ENCODE results near the gene DNM1. TPM values are rescaled to one million over a fixed set of nuclear protein-coding genes. Genes with fewer than 3 reads are reported as not detected.

The DNM1 gene
- total RNA-seq, 1 experiment from 2014 or later = 3.9 TPM

GRCh38 chr9:128282500-128282899 is 79.3 kb downstream of the DNM1 start:
- H3K27me3 Mint-ChIP-seq (ENCODE audit: insufficient read depth, unreplicated experiment) = no peaks in the 10 kb centered on the region
- no TSS peak for BruUV-seq (replicated peaks)
- no peak overlapping the region for H3K27ac Mint-ChIP-seq (ENCODE audit: unreplicated experiment)
- CTCF ChIA-PET = no interaction called here
- no peak for TF ChIP-seq CTCF (IDR thresholded peaks at IDR 0.05; ENCODE audit: insufficient read depth in 1 of 2, low read depth in 1 of 2, low read length in 1 of 2, severe bottlenecking in 1 of 2, unreplicated experiment in 1 of 2)
- H3K36me3 ChIP-seq (ENCODE audit: control insufficient read depth, insufficient read depth, low read length) = no peaks in the 10 kb centered on the region
- POLR2A ChIA-PET = no interaction called here
- H3K4me1 ChIP-seq = peaks cover 5% of the 10 kb centered on the region
- intact Hi-C loops (cut with micrococcal nuclease; ENCODE audit: unreplicated experiment) = no loop called here
- H3K9me3 ChIP-seq = no peaks in the 10 kb centered on the region
- H3K4me3 ChIP-seq (ENCODE audit: low read depth, low read length) = no peak overlapping the region
- no peak overlapping the region for H3K4me3 Mint-ChIP-seq (ENCODE audit: unreplicated experiment)
- DNase-seq = no peak
- no peaks in the 10 kb centered on the region for H3K27me3 ChIP-seq (replicated peaks; ENCODE audit: control insufficient read depth, insufficient read depth, low read length)
- peaks cover 18% of the 10 kb centered on the region for H3K4me1 Mint-ChIP-seq (ENCODE audit: low read depth, unreplicated experiment)
- peaks cover 26% of the 10 kb centered on the region for H3K36me3 Mint-ChIP-seq (ENCODE audit: insufficient read depth, unreplicated experiment)
- no peaks in the 10 kb centered on the region for H3K9me3 Mint-ChIP-seq (ENCODE audit: unreplicated experiment)

GRCh38 chr9:128285033-128285784 is 82.0 kb downstream of the DNM1 start:
- Histone ChIP-seq H3K36me3 (ENCODE audit: control insufficient read depth, insufficient read depth, low read length) (no peaks in the 10 kb centered on the region), H3K4me1 (no peaks in the 10 kb centered on the region), H3K27me3 (replicated peaks; ENCODE audit: control insufficient read depth, insufficient read depth, low read length) (no peaks in the 10 kb centered on the region), H3K4me3 (ENCODE audit: low read depth, low read length) (no peak overlapping the region), H3K9me3 (no peaks in the 10 kb centered on the region)
- H3K36me3 Mint-ChIP-seq (ENCODE audit: insufficient read depth, unreplicated experiment) = peaks cover 22% of the 10 kb centered on the region
- ChIA-PET CTCF (no interaction called here), POLR2A (interaction anchor here (2.0 kb wide), 1 partner anchor 9 kb away, joined by 7 read pairs; the partner anchor contains the start of genes GOLGA2 and SWI5)
- H3K27me3 Mint-ChIP-seq (ENCODE audit: insufficient read depth, unreplicated experiment) = no peaks in the 10 kb centered on the region
- H3K9me3 Mint-ChIP-seq (ENCODE audit: unreplicated experiment) = no peaks in the 10 kb centered on the region
- intact Hi-C loops (cut with micrococcal nuclease; ENCODE audit: unreplicated experiment) = no loop called here
- DNase-seq = no peak
- no TSS peak for BruUV-seq (replicated peaks)
- H3K27ac Mint-ChIP-seq (ENCODE audit: unreplicated experiment) = no peak overlapping the region
- no peak overlapping the region for H3K4me3 Mint-ChIP-seq (ENCODE audit: unreplicated experiment)
- H3K4me1 Mint-ChIP-seq (ENCODE audit: low read depth, unreplicated experiment) = peaks cover 3% of the 10 kb centered on the region
- no peak for TF ChIP-seq CTCF (IDR thresholded peaks at IDR 0.05; ENCODE audit: insufficient read depth in 1 of 2, low read depth in 1 of 2, low read length in 1 of 2, severe bottlenecking in 1 of 2, unreplicated experiment in 1 of 2)

- POLR2A ChIA-PET = interaction anchor here (2.0 kb wide), 1 partner anchor 10 kb away, joined by 7 read pairs; the partner anchor contains the start of genes GOLGA2 and SWI5
These were observed 83.3 kb downstream of the DNM1 start for GRCh38 chr9:128286440-128286839.

More at GRCh38 chr9:128286440-128286839, 83.3 kb downstream of the DNM1 start:
- Mint-ChIP-seq H3K4me1 (ENCODE audit: low read depth, unreplicated experiment) (no peaks in the 10 kb centered on the region), H3K27ac (ENCODE audit: unreplicated experiment) (no peak overlapping the region), H3K4me3 (ENCODE audit: unreplicated experiment) (no peak overlapping the region), H3K27me3 (ENCODE audit: insufficient read depth, unreplicated experiment) (no peaks in the 10 kb centered on the region), H3K36me3 (ENCODE audit: insufficient read depth, unreplicated experiment) (peaks cover 14% of the 10 kb centered on the region), H3K9me3 (ENCODE audit: unreplicated experiment) (no peaks in the 10 kb centered on the region)
- no peak for DNase-seq
- CTCF ChIA-PET = interaction anchor here (0.5 kb wide), 1 partner anchor 36 kb away, joined by 3 read pairs; no protein-coding TSS in a partner anchor
- Histone ChIP-seq H3K4me1 (no peaks in the 10 kb centered on the region), H3K27me3 (replicated peaks; ENCODE audit: control insufficient read depth, insufficient read depth, low read length) (no peaks in the 10 kb centered on the region), H3K4me3 (ENCODE audit: low read depth, low read length) (no peak overlapping the region), H3K9me3 (no peaks in the 10 kb centered on the region), H3K36me3 (ENCODE audit: control insufficient read depth, insufficient read depth, low read length) (no peaks in the 10 kb centered on the region)
- intact Hi-C loops (cut with micrococcal nuclease; ENCODE audit: unreplicated experiment) = no loop called here
- no TSS peak for BruUV-seq (replicated peaks)
- TF ChIP-seq CTCF (IDR thresholded peaks at IDR 0.05; ENCODE audit: insufficient read depth in 1 of 2, low read depth in 1 of 2, low read length in 1 of 2, severe bottlenecking in 1 of 2, unreplicated experiment in 1 of 2) = no peak

Data from Caco-2 (cell line).